WTC11 (cell line): Measurements from ENCODE around the gene EVPLL. TPM values are rescaled to one million over a fixed set of nuclear protein-coding genes. Genes with fewer than 3 reads are reported as not detected.

Experiments
- microRNA-seq: library from miRNA; unstranded; fragments of <30 nt; microRNA quantifications from one replicate; pipeline ENCODE4 v1.2.0, GENCODE V29; 2022; ENCODE audit warnings: borderline number of aligned reads
- total RNA-seq: library from RNA; stranded (reverse); gene quantifications from 3 replicates; pipeline ENCODE4 v1.2.3, GENCODE V29; 2021

EVPLL gene
- total RNA-seq, 1 experiment from 2014 or later, result not detected

Small RNA genes lying within 50 kb of the gene (microRNA-seq; reads per million reads assigned to microRNA genes)
- not detected for gene MIR6778

Other genes with a start within 250 kb of the EVPLL start
- 105 to 115 TPM (median 111 TPM) in 3 replicates for gene ALKBH5, start 193.9 kb upstream of the EVPLL start, total RNA-seq
- gene LLGL1, start 152.1 kb upstream of the EVPLL start, total RNA-seq, result 76.0 to 87.8 TPM (median 78.6 TPM) in 3 replicates
- 298 to 313 TPM (median 309 TPM) in 3 replicates for gene FLII, start 119.0 kb upstream of the EVPLL start, total RNA-seq
- 15.7 to 18.8 TPM (median 17.9 TPM) in 3 replicates for gene MIEF2, start 117.1 kb upstream of the EVPLL start, total RNA-seq
- 54.9 to 56.1 TPM (median 56.0 TPM) in 3 replicates for gene TOP3A, start 62.8 kb upstream of the EVPLL start, total RNA-seq
- gene SMCR8, start 62.5 kb upstream of the EVPLL start, total RNA-seq, result 17.8 to 19.1 TPM (median 18.0 TPM) in 3 replicates
- gene SHMT1, start 14.2 kb upstream of the EVPLL start, total RNA-seq, result 40.1 to 49.2 TPM (median 42.5 TPM) in 3 replicates
- gene LGALS9C, start 99.0 kb downstream of the EVPLL start, total RNA-seq, result not detected in 3 replicates